ENCODE data around the gene BBS10. TPM values are rescaled to one million over a fixed set of nuclear protein-coding genes. Genes with fewer than 3 reads are reported as not detected.

Gene BBS10
- total RNA-seq, 1 donor: 21.3 TPM

DNA sequence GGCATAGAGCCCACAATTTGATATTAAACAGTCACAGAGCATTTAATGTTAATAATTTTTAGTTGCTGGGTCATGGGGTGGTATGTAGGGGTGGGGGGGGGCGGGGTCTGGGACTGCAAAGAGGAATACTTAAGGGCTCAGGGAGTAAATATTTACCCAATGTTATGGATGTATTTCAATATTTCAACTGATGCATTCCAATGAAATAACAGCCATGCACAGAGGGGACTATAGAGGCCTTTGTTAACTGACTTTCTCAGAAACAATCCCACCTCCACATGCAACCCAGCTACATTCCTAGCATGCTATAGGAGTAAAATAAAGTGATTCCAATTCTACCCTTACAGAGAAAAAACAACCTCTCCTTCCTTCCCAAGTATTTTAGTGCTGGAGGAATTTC is 7.9 kb upstream of the BBS10 start:
- H3K4me3 ChIP-seq (ENCODE audit: low read depth, low read length): no peak overlapping the region
- no peak for DNase-seq (ENCODE audit: low read depth)
- TF ChIP-seq, protein P1, sequence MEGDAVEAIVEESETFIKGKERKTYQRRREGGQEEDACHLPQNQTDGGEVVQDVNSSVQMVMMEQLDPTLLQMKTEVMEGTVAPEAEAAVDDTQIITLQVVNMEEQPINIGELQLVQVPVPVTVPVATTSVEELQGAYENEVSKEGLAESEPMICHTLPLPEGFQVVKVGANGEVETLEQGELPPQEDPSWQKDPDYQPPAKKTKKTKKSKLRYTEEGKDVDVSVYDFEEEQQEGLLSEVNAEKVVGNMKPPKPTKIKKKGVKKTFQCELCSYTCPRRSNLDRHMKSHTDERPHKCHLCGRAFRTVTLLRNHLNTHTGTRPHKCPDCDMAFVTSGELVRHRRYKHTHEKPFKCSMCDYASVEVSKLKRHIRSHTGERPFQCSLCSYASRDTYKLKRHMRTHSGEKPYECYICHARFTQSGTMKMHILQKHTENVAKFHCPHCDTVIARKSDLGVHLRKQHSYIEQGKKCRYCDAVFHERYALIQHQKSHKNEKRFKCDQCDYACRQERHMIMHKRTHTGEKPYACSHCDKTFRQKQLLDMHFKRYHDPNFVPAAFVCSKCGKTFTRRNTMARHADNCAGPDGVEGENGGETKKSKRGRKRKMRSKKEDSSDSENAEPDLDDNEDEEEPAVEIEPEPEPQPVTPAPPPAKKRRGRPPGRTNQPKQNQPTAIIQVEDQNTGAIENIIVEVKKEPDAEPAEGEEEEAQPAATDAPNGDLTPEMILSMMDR (IDR thresholded peaks at IDR 0.05; ENCODE audit: insufficient read depth, low read length): no peak

GRCh38 chr12:76346798-76347420 is 1.3 kb downstream of the BBS10 start:
- peak overlapping the region; percentile 77 for H3K4me3 ChIP-seq (ENCODE audit: low read depth, low read length)
- TF ChIP-seq, protein P1 (IDR thresholded peaks at IDR 0.05; ENCODE audit: insufficient read depth, low read length): peak; percentile 46
- peak; percentile 84 for DNase-seq (ENCODE audit: low read depth)

DNA sequence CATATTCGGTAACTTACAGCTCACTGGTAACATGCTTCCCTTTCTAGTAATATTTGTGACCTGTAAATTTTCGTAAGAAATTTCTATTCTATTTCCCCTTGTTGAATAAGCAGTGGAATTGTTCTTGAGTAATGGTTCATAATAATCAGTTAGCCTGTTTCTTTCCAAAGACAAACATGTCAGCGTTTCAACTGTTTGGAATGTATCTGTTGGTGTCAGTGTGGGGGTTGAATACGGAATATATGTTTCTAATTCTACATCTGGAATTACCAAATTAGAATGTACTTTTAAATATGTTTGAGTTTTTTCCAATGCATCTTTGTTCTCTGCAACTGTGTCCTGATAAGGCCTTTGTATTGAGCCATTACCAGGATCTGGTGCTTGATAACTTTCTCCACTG is 2.0 kb downstream of the BBS10 start:
- TF ChIP-seq, protein P1 (IDR thresholded peaks at IDR 0.05; ENCODE audit: insufficient read depth, low read length): no peak
- no peak overlapping the region for H3K4me3 ChIP-seq (ENCODE audit: low read depth, low read length)
- DNase-seq (ENCODE audit: low read depth): peak; percentile 54

DNA sequence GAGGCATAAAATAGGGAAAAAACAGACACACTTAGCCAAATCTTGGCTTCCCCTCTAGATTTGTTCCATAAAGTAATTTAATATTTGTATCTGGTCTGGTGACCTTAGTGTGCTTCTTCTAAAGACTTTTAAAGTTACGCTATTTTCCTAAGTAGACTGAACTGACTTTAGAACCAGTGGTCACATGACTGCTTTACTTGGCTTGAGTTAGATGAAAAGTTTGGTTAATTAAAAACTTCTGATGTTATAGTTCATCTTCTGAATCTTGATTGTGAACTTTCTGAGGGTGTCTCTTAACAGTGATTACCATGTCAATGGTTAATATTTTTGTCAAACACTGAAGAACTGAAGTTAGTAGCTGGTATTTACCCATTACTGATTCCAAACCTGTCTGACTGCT is 2.6 kb downstream of the BBS10 start:
- no peak for DNase-seq (ENCODE audit: low read depth)
- TF ChIP-seq, protein P1 (IDR thresholded peaks at IDR 0.05; ENCODE audit: insufficient read depth, low read length): no peak
- H3K4me3 ChIP-seq (ENCODE audit: low read depth, low read length): no peak overlapping the region

DNA sequence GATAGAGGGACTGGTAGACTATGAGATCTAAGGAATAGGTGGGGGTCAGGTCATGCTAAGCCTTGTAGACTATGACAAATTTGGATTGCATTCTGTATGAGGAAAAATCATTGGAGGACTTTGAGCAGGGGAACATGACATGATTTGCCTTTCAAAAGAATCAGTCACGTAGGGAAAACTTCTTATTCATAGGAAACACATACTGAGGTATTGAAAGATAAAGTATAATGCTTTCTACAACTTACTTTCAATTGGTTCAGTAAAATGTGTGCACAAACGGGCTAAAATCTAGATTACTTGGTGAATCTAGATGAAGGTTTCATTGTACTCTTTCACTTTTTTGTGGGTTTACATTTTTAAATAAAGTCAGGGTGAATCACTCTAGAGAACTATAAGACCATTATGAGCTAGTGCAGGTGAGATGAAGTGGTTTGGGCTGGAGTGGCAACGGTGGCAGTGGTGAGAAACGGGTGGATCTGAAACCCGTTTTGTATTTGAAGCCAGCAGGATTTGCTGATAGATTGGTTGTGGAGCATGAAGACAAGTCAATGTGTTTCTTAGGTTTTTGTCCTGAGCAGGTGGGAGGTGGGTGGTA is 6.7 kb downstream of the BBS10 start:
- TF ChIP-seq, protein P1 (IDR thresholded peaks at IDR 0.05; ENCODE audit: insufficient read depth, low read length): no peak
- no peak overlapping the region for H3K4me3 ChIP-seq (ENCODE audit: low read depth, low read length)
- peak; percentile 60 for DNase-seq (ENCODE audit: low read depth)

DNA sequence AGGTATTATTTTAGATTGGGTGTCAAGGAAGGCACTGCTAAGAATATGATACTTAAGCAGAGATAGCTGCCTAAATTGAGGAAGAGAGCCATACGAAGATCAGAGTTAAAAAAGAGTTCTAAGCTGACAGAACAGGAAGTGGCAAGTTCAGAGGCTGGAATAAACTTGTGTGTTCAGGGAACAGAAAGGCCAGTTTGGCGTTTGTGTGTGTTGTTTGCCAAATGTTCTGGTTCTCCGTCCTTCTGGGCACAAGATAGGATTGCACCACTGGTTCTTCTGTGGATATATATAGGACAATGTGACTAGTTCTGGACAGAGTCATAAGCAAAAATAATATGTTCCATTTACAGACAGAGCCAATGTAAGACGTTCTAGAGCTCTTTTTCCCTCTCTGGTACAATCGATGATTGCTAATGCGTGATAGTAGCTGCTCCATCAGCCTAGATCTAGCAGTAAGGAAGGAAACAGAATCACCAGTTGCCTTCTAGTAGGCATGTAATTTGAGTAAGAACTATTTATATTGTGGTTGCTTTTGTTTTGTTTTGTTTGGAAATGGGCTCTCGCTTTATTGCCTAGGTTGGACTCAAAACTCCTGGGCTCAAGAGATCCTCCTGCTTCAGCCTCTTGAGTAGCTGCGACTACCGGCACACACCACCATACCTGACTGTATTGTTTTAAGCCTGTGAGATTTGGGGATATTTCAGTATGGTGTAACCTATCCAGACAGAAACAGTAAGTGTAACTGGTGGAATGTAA is 7.4 kb downstream of the BBS10 start:
- no peak for DNase-seq (ENCODE audit: low read depth)
- no peak overlapping the region for H3K4me3 ChIP-seq (ENCODE audit: low read depth, low read length)
- TF ChIP-seq, protein P1 (IDR thresholded peaks at IDR 0.05; ENCODE audit: insufficient read depth, low read length): no peak

Measured in fibroblast of the aortic adventitia (primary cell).